ENCODE results near the gene HADHA. TPM values are rescaled to one million over a fixed set of nuclear protein-coding genes. Genes with fewer than 3 reads are reported as not detected.

The HADHA gene
- polyA plus RNA-seq, 1 of the 3 experiments (the other 2 are of a cell fraction) = 64.3 TPM

DNA sequence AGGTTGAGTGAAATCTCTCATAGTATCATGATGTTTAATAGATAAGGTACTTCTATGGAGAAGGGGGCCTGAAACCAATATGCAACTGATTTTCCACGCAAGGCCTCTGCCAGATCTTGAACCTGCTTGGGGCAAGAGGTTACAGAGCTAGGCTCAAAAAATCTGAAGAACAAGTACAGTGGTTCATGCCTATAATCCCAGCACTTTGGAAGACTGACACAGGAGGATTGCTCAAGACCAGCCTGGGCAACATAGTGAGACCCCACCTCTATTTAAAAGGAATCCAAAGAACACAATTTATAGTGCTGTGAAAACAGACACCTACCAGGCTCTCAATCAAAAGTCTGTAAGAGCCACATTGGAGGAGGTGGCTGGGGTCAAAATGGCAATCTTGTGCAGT, 28.6 kb downstream of the HADHA start (continued):
- TF ChIP-seq, protein P1, sequence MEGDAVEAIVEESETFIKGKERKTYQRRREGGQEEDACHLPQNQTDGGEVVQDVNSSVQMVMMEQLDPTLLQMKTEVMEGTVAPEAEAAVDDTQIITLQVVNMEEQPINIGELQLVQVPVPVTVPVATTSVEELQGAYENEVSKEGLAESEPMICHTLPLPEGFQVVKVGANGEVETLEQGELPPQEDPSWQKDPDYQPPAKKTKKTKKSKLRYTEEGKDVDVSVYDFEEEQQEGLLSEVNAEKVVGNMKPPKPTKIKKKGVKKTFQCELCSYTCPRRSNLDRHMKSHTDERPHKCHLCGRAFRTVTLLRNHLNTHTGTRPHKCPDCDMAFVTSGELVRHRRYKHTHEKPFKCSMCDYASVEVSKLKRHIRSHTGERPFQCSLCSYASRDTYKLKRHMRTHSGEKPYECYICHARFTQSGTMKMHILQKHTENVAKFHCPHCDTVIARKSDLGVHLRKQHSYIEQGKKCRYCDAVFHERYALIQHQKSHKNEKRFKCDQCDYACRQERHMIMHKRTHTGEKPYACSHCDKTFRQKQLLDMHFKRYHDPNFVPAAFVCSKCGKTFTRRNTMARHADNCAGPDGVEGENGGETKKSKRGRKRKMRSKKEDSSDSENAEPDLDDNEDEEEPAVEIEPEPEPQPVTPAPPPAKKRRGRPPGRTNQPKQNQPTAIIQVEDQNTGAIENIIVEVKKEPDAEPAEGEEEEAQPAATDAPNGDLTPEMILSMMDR (IDR thresholded peaks at IDR 0.05) = no peak
- no peak for TF ChIP-seq EP300 (IDR thresholded peaks at IDR 0.05; ENCODE audit: borderline replicate concordance in 1 of 2, low read depth in 1 of 2, low read length in 1 of 2)
- TF ChIP-seq RXRA (IDR thresholded peaks at IDR 0.05; ENCODE audit: borderline replicate concordance, low read depth) = no peak
- TF ChIP-seq, protein P2, sequence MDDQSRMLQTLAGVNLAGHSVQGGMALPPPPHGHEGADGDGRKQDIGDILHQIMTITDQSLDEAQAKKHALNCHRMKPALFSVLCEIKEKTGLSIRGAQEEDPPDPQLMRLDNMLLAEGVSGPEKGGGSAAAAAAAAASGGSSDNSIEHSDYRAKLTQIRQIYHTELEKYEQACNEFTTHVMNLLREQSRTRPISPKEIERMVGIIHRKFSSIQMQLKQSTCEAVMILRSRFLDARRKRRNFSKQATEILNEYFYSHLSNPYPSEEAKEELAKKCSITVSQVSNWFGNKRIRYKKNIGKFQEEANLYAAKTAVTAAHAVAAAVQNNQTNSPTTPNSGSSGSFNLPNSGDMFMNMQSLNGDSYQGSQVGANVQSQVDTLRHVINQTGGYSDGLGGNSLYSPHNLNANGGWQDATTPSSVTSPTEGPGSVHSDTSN (IDR thresholded peaks at IDR 0.05) = no peak
- TF ChIP-seq, protein P3, sequence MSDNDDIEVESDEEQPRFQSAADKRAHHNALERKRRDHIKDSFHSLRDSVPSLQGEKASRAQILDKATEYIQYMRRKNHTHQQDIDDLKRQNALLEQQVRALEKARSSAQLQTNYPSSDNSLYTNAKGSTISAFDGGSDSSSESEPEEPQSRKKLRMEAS (IDR thresholded peaks at IDR 0.05; ENCODE audit: low read depth) = no peak
- TF ChIP-seq POLR2AphosphoS5 (IDR thresholded peaks at IDR 0.05; ENCODE audit: low read depth, low read length) = no peak
- no peak for TF ChIP-seq NRF1 (IDR thresholded peaks at IDR 0.05; ENCODE audit: low read depth, low read length)
- no peak for TF ChIP-seq SIN3A (IDR thresholded peaks at IDR 0.05; ENCODE audit: borderline replicate concordance, low read depth, low read length)

DNA sequence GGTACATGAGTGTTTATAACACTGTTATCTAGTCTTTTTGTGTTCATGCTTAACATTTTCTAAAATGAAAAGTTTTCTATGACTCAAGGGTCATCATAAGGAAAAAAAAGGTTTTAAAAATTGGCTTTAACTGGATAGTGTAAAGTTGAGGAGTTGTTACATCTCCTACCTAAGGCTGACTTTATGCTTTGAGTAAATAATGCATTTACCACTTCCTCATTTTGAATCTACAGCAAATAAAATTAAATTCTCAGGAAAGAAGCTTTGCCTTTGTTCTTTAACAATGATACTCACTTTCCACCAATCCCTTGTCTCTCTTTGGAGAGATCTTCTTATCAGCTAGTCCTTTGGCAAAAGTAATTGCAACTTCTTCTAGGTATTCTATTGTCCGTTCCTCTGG, 29.7 kb downstream of the HADHA start:
- TF ChIP-seq NRF1 (IDR thresholded peaks at IDR 0.05; ENCODE audit: low read depth, low read length) = no peak
- TF ChIP-seq POLR2AphosphoS5 (IDR thresholded peaks at IDR 0.05; ENCODE audit: low read depth, low read length) = no peak
- no peak for TF ChIP-seq JUND (IDR thresholded peaks at IDR 0.05)
- no peak for TF ChIP-seq MXI1 (IDR thresholded peaks at IDR 0.05; ENCODE audit: low read depth, low read length)
- TF ChIP-seq, protein P4, sequence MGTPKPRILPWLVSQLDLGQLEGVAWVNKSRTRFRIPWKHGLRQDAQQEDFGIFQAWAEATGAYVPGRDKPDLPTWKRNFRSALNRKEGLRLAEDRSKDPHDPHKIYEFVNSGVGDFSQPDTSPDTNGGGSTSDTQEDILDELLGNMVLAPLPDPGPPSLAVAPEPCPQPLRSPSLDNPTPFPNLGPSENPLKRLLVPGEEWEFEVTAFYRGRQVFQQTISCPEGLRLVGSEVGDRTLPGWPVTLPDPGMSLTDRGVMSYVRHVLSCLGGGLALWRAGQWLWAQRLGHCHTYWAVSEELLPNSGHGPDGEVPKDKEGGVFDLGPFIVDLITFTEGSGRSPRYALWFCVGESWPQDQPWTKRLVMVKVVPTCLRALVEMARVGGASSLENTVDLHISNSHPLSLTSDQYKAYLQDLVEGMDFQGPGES (IDR thresholded peaks at IDR 0.05; ENCODE audit: low read depth, low read length) = no peak
- WGBS (ENCODE audit: low lambda C conversion rate) = 100% methylated on average over 1 of the region's 1 CpG
- no peaks in the 10 kb centered on the region for H3K4me1 ChIP-seq (ENCODE audit: control insufficient read depth in 1 of 2, insufficient read depth in 2 of 2, low read depth in 1 of 2, low read length in 1 of 2)
- no peak overlapping the region for H3K27ac ChIP-seq (ENCODE audit: low read depth in 2 of 2, low read length in 1 of 2)
- no peaks in the 10 kb centered on the region for H3K79me2 ChIP-seq (ENCODE audit: insufficient read depth)
- no peaks in the 10 kb centered on the region for H3K9me2 ChIP-seq
- no peak overlapping the region for H2AFZ ChIP-seq (ENCODE audit: low read depth)
- no peaks in the 10 kb centered on the region for H3K27me3 ChIP-seq (ENCODE audit: insufficient read depth)
- no peaks in the 10 kb centered on the region for H3K9me3 ChIP-seq
- no peak overlapping the region for H3K4me3 ChIP-seq (ENCODE audit: low read depth in 2 of 2, low read length in 1 of 2)
- no peaks in the 10 kb centered on the region for H3F3A ChIP-seq (replicated peaks; ENCODE audit: insufficient read depth)
- ChIA-PET POLR2A (no interaction called here), CTCF (no interaction called here)
- peaks cover 65 to 74% of the 10 kb centered on the region in 2 experiments for H3K36me3 ChIP-seq (replicated peaks in 1 of 2; ENCODE audit: control insufficient read depth in 1 of 2, insufficient read depth in 2 of 2, low read length in 1 of 2)
- DNase-seq = no peak
- H3K4me2 ChIP-seq = no peak overlapping the region
- H4K20me1 ChIP-seq (ENCODE audit: insufficient read depth) = no peaks in the 10 kb centered on the region
- no peak overlapping the region for H3K9ac ChIP-seq

DNA sequence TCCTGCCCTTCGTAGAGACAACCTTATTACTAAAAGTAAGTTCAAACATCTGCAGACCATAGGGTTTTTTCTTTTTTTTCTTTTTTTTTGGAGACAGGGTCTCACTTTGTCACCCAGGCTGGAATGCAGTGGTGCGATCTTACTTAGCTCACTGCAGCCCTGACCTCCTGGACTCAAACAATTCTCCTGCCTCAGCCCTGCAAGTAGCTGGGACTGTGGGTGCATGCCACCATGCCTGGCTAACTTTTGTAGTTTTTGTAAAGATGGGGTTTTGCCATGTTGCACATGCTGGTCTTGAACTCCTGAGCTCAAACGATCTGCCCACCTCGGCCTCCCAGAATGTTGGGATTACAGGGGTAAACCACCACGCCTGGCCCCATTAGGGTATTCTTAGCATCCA, 32.4 kb downstream of the HADHA start:
- Histone ChIP-seq H3K9me3 (no peaks in the 10 kb centered on the region), H3K27me3 (ENCODE audit: insufficient read depth) (no peaks in the 10 kb centered on the region), H3F3A (replicated peaks; ENCODE audit: insufficient read depth) (no peaks in the 10 kb centered on the region), H3K9me2 (no peaks in the 10 kb centered on the region), H3K9ac (no peak overlapping the region), H3K27ac (ENCODE audit: low read depth in 2 of 2, low read length in 1 of 2) (no peak overlapping the region), H4K20me1 (ENCODE audit: insufficient read depth) (no peaks in the 10 kb centered on the region), H2AFZ (ENCODE audit: low read depth) (no peak overlapping the region), H3K36me3 (replicated peaks in 1 of 2; ENCODE audit: control insufficient read depth in 1 of 2, insufficient read depth in 2 of 2, low read length in 1 of 2) (peaks cover 75 to 85% of the 10 kb centered on the region in 2 experiments), H3K79me2 (ENCODE audit: insufficient read depth) (no peaks in the 10 kb centered on the region), H3K4me3 (ENCODE audit: low read depth in 2 of 2, low read length in 1 of 2) (no peak overlapping the region), H3K4me2 (no peak overlapping the region), H3K4me1 (ENCODE audit: control insufficient read depth in 1 of 2, insufficient read depth in 2 of 2, low read depth in 1 of 2, low read length in 1 of 2) (no peaks in the 10 kb centered on the region)
- DNase-seq = no peak
- ChIA-PET POLR2A (no interaction called here), CTCF (interaction anchor here (1.0 to 1.9 kb wide), 2 partner anchors 23 to 24 kb away, joined by 3 to 7 read pairs; no protein-coding TSS in a partner anchor)
- 97% methylated on average over 5 of the region's 5 CpGs for WGBS (ENCODE audit: low lambda C conversion rate)
- TF ChIP-seq, protein P2 (IDR thresholded peaks at IDR 0.05) = no peak
- no peak for TF ChIP-seq NRF1 (IDR thresholded peaks at IDR 0.05; ENCODE audit: low read depth, low read length)
- TF ChIP-seq TEAD4 (IDR thresholded peaks at IDR 0.05; ENCODE audit: borderline replicate concordance, insufficient read depth) = no peak
- TF ChIP-seq, protein P5, sequence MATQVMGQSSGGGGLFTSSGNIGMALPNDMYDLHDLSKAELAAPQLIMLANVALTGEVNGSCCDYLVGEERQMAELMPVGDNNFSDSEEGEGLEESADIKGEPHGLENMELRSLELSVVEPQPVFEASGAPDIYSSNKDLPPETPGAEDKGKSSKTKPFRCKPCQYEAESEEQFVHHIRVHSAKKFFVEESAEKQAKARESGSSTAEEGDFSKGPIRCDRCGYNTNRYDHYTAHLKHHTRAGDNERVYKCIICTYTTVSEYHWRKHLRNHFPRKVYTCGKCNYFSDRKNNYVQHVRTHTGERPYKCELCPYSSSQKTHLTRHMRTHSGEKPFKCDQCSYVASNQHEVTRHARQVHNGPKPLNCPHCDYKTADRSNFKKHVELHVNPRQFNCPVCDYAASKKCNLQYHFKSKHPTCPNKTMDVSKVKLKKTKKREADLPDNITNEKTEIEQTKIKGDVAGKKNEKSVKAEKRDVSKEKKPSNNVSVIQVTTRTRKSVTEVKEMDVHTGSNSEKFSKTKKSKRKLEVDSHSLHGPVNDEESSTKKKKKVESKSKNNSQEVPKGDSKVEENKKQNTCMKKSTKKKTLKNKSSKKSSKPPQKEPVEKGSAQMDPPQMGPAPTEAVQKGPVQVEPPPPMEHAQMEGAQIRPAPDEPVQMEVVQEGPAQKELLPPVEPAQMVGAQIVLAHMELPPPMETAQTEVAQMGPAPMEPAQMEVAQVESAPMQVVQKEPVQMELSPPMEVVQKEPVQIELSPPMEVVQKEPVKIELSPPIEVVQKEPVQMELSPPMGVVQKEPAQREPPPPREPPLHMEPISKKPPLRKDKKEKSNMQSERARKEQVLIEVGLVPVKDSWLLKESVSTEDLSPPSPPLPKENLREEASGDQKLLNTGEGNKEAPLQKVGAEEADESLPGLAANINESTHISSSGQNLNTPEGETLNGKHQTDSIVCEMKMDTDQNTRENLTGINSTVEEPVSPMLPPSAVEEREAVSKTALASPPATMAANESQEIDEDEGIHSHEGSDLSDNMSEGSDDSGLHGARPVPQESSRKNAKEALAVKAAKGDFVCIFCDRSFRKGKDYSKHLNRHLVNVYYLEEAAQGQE (IDR thresholded peaks at IDR 0.05; ENCODE audit: low read depth, low read length) = no peak
- no peak for TF ChIP-seq NFIC (IDR thresholded peaks at IDR 0.05; ENCODE audit: borderline replicate concordance)
- no peak for TF ChIP-seq TAF1 (IDR thresholded peaks at IDR 0.05; ENCODE audit: borderline replicate concordance, low read depth, low read length)

Measured in SK-N-SH (cell line).